ENCODE measurements around the gene TAF4.

Gene TAF4

DNA sequence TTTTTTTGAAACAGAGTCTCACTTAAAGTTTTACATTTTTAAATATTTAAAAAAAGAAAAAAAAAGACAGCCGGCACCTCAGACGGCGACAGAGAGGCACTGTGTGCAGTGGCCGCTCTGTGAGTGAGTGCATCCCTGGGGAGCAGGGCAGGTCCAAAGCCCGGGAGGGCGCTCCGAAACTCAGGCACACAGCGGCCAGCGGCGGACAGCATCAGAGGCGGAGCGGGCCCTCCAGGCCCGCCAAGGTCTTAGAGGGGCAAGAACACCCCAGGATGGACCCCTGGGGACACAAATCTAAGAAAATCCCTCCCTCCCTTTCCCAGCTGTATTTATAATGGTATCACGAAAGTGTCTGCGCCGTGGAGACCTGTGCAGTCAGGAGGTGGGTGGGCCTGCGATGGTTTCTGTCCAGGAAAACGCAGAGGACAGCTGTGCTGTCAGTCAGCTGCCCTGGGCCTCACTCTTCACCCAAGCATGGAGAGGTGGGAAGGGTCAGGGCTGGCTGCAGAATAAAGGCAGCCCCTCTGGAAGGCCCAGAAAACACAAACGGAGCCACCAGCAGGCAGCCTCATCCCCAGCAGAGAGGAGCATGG is 43.8 kb downstream of the TAF4 start:
- DNase-seq (ENCODE audit: low spot score) = no peak

DNA sequence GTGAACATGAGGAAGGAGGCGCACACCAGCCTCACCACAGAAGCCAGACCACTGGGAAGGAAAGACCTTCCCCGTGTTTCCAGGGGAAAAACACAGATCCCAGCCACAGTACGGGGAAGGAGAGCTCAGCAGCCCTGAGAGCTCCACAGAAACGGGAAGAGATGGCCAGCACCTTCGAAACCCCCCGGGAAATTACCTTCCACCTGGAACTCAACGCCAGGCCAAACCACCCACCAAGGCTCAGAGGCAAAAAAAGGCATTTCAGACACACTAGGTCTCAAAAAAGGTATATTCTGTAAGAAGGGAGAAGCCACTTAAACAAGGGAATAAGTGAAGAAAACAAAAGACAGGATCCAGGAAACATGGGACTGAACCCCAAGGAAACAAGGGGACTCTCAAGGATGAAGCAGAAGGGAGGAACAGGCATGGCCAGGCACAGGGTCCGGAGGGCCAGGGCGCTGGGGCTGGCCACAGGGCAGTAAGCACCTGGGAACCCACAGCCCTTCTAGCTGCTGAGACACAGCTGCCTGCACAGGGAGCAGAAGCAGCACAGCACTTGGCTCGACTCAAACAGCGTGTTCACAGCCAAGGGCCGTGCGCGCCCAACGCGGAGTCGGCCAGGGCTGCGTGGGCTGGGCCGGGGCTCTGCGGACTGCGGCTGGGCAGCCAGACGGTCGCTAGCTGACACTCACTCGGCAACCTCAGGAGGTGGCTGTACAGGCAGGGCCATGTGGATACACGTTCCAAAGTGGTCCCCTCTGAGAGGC is 44.6 kb downstream of the TAF4 start:
- no peak for DNase-seq (ENCODE audit: low spot score)

DNA sequence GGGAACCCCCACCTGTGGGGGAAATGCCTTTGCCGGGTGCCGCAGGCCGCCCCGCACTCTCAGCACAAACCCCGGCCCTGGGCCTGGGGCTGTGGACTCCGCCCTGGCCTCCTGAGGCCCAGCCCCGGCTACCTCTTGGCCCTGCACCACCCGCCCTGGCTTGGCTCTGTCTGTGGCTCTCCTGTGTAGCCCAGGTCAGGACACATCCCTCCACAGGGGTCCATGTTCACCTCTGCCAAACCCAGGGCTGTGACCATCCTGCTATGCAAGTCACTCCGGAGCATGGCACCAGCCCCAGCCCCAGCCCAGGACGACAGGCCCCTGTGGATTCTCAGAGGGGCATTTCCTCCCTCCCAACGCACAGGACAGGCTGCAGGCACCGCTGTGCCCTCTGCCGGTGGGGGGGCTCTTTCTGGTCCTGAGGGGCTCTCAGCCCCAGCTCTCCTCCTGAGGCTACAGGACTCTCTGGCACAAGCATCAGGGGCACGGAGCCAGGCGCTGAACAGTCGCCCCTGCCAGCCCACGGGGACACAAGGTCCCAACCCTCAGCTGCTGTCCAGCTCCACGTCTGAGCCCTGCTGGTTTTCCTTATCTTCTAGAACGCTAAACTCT is 45.7 kb downstream of the TAF4 start:
- DNase-seq (ENCODE audit: low spot score) = no peak

DNA sequence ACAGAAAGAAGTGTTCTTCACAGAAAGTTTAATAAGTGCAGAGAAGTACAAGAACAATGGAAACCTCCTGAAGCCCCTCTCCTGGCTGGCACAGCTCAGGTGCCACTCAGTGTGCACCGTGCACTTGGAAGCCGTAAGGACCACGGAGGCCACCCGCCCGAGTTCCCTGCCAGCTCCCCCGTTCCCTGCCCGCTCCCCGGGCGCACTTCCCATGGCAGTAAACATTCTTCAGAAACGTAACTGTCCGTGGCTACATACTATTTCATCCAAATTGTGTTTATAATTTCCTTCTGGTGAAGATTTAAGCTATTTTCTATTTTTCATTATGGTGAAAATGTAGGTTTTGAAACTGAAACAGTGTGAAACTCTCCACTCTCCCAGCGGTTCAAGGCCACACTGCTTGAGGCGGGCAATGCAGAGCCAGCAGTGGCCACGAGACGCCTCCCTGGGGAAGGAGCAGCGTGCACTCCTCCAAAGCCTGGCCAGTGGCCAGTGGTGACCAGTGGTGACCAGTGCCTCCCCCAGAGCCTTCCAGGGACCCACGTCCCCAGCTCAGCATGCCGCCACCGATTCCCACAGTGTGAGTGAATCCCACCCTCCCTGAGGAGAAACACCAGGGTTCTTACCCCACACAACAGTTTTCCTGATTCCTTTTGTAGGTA is 46.4 kb downstream of the TAF4 start:
- DNase-seq (ENCODE audit: low spot score) = no peak

DNA sequence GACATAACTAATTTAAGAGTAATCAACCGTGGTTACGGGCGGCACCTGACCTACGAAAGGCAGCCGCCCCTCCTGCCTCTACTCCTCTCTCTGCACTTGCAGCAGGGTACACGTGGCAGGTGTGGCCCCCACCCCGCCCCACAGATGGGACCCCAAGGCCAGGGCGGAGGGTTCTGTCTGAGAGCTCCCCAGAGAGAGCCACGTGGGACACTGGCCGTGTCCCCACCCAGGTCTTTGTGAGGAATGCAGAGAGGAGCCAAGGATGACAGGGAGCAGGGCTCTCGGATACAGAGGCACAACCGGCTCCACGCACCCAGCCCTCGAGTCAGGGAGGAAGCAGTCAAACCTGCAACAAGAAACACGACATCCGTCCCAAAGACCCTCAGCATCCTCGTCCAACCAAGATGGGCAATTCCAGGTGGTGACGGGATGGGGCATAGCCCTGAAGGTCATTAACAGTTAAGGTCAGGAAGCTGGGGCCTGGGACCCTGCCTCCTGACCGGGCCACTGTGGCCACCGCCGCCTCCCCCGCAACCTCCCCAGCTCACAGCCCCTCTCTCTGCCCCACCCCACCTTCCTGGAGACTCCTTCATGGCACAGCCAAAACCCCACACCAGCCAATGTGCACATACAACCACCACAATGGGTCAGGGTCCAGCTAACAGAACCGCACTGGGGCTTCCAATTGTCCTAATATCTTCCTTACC is 47.1 kb downstream of the TAF4 start:
- no peak for DNase-seq (ENCODE audit: low spot score)

DNA sequence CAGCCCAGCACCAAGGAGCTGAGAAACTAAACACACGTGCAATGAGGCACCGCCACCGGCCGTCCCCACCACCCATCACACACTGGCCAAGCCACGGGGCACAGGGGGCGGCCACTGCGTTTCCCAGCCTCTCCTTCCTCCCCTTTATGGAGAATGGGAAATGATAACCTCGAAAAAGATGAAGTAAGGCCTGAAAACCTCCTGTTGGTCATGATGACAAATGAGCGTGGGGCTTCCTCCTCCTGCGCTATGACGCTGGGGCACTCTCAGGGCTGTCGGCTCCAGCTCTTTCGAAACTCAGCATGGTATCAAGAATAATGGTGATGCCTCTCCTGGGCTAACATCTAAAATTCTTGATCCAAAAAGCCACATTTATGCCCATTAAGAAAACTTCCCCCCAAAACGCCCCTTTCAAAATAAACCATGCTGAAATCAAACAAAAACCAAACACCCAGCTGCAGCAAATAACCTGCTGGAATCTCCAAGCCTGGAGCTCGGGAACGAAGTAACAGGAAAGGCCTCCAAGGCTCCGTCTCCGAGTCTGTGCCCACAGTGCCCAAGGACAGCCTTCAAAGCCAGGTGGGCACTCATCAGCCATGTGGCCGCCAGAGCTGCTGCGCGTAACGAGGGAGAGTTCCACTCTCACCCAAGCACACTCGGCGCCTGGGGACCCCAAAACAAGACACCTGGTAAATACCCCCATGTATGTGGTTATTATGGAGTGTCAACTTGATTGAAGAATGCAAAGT is 50.0 kb downstream of the TAF4 start:
- DNase-seq (ENCODE audit: low spot score) = no peak

DNA sequence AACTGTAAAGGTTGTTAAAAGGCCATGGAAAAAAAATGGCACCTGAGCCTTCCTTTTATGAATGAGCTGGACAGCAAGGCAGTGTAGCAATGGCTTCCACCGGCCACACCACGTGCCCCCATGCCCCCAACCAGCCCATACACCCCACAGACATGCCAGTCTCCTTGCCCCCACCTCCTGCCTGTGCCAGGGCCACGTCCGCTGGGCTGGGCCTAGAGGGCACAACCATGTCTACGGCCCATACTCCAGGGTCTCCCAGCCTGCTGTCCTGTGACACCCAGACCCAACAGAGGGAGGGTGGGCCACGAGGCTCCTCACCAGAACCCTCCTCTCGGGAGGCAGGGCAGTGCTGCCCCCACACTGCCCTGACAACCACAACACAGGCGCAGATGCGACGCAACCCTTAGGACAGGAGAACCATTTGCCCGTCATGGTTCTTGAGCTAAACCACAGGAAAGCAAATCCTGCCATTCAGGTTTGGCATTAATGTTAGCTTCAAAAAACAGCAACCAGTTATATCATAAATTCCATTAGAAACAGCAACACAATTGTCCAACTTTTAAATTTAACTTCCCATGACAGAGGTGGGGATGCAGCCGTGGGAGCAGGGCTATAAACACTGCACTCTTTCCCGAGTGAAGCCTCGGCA is 50.7 kb downstream of the TAF4 start:
- no peak for DNase-seq (ENCODE audit: low spot score)

DNA sequence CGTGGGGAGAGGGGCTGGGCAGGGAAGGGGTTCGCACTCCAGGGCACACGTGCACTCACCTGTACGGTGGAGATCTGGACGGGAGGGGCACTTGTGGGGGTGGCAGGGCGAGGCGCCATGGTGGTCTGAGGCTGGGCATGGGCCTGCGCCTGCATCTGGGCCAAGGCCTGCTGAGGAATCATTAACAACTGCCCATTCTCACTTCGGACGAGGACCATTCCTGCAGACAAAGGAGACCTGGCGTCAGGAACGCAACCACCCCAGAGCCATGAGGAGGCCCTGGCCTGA is 51.2 kb downstream of the TAF4 start:
- no peak for DNase-seq (ENCODE audit: low spot score)

DNA sequence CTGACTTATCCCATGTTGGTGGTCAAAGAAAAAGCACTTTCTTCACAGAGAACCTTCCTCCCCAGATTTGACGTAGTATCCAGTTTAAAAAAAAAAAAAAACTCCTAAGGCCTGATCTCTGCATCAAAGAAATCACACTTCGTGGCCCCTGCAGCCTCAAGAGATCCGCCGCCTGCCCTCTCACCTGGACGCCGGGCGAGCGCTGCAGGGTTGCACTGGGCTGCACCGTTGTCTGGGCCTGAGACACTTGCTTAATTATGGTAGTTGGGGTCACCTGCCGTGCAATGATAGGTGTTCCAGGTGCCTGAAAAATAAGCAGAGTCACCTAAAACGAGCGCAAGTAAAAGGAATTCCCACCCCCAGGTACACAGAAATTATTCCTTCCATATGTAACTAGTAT is 53.0 kb downstream of the TAF4 start:
- DNase-seq (ENCODE audit: low spot score) = no peak

DNA sequence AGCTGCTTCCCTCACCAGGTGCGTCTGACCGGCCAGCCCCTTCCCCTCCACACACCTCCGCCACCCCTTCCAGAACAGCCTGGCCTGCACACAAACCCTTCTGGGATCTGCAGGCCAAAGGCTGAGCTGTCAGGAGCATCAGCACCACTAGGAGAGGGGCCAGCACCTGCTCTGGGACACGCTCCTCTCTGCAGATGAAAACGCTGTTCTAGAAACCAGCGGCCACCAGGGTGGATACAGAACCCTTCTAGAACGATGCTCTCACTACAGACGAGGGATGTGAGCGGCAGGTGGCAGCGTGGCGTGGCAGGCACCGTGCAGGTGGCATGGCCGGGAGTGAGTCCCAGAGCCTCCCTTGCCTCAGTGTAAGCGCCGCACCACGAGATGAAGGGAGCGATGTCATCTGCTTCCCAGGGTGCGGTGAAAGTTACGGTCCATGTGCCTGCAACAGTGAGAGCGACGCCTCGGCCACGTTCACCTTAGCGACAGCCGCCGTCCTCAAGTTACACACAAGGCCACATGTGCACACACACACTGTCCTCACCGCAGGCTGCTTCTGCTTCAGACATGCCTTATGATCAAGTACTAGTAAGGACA is 53.6 kb downstream of the TAF4 start:
- DNase-seq (ENCODE audit: low spot score) = no peak

DNA sequence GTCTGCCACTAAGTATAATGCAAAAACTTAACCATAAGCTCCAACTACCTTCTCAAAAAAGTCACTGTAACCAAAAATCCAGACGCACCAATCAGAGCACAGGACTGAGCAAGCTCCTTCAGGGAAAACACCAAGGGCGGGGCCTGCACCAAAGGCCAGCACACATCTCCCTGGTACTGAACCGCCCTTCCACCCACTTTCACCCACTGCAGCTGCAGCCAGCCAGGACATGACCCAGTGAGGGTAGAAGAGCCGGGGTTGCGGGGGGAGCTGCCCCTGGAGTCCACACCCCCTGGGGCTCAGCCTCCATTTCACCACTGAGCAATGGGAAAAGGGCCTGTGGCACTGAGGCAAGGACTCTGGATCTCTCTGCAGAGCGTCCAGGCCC is 54.3 kb downstream of the TAF4 start:
- no peak for DNase-seq (ENCODE audit: low spot score)

DNA sequence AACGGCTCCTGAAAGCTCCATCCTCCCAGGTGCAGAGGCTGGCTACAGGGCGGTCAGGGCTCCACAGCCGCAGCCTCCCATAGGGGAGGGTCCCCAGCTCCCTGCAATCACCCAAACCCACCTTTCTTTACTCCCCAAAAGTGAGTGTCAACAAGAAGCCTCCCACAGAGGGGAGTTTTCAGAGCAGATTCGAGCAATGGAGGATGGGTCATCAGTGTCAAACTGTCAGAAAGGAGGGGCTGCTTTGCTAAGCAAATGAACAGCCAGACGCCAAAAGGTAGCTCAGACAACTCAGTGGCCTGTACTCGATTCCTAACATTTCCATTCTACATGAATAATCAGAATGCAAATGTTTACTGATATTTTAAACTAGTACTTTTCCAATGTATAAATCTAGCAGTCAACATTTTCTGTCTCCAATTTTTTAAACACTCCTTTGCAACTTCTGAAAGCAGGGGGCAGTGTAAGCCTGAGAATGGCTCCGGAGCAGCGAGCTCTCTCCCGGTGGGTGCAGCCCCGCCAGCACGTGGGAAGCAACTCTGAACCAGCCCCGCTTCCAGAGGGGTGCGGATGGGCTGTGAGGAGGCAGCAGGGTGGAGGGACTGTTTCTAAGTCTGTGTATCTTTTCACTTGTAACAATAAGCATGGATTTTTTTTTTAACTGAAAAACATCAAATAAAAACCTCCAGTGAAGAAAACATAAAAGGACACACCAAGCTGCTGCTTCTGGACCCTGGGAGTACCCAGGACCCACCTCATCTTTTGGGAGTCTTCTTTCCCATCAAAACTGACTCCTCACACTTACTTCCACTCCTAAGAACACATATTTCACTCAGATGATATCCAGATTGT is 54.9 kb downstream of the TAF4 start:
- peak; percentile 63 for DNase-seq (ENCODE audit: low spot score)

DNA sequence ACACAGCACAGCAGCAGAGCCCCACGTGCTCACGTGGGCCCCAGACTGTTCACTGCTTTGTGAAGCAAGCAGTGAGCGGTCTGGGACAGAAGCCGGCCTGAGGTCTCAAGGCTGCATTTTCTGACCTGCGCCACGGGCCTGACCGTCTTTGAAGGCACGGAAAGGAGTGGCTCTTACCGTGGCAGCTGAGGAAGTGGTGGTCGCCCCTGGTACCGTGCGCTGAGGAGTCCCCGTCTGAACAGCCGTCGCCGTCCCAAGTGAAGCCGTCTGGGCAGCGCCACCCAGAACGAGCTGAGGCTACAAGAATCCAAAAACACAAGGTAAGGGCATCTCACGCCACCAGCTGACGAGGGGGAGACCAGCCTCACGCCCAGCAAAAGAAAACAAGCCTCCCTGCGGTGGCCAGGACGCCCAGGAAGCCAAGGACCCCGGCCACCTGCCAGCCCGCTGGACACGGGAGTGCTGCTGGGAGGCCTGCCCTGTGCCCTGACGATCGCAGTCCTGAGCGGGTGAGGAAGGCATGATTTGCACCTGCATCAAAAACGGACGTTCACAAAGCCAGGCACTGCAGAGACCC is 55.7 kb downstream of the TAF4 start:
- DNase-seq (ENCODE audit: low spot score) = no peak

DNA sequence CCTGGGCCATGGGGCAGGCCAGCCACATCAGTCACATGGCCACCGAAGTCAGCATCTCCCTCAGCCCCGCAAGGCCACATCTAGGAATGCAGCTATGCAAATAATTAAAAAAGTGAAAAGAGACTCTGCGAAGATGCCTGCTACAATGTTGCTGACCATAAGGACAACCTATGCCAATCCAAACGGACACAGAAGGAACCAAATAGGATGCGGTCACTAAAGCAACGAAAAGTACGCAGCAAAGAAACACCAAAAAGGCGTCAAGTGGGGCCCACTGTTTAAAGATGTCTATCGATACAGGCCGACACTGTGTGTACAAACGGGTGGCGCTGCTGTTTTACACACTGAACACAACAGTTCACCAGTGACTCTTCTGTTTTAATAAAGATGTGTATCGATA is 56.4 kb downstream of the TAF4 start:
- no peak for DNase-seq (ENCODE audit: low spot score)

DNA sequence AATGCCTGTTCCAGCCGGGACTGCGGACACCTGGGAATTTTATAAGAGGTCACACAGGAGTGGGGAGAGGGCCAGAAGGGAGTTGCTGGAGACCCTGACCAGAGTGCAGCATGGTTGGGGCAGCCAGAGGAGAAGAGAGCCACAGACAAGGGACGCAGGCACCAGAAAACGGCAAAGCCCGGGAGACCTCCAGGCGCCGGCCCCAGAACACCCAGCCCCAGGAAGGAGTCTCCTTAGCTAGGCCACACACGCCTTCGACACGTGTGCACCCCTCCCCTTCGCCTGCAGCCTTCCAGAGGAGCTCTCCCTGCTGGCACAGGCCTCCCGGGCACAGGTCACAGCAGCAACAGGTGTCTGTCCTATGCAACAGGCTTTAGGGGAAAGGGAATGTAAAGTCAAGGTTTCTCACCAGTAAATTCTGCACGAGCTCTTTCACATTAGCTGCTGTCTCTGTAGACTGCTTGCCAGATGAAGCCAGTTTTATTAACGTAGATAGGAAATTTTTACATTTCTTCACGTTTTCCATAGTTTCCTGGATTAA is 57.0 kb downstream of the TAF4 start:
- no peak for DNase-seq (ENCODE audit: low spot score)

DNA sequence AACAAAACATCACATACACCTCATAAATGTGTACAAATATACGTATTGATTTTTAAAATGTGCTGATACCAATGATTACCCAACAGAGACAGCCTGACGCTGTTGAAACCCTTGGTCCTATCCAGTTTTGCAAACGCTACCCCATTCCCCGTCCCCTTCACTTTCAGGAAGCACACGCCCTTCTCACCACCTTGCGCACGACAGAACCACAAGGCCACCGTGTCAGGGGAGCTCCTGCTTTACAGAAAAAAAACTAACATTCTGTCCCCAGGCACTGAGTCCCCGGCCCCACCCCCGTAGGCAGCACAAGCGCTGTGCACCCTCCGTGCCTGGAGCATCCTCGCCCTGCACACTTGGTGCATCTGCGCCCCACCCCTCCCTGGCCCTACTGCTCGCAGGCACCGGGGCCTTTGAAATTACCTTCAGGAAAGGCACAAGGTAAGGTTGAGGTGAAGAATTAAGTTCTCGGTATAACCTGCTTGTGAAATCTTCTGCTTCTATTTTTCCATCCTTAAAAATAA is 58.5 kb downstream of the TAF4 start:
- DNase-seq (ENCODE audit: low spot score) = no peak

DNA sequence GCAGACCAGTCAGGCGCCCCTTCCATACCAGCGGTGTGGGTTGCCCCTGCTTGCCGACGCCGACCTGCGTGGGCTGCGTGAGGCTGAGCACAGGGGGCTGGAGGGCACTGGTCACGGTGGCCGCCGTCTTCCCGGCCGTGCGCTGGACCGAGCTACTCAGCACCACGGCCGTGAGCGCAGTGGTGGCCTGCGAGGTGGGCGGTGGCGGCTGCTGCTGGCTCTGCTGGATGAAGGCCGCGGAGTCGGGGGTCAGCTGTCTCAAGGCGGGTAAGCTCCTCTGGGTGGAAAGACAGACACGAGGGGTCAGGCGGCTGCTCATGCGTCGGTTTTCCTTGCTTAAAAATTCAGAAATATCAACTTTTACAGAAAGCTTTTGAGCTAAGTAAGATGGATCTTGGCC is 59.2 kb downstream of the TAF4 start:
- DNase-seq (ENCODE audit: low spot score) = no peak

DNA sequence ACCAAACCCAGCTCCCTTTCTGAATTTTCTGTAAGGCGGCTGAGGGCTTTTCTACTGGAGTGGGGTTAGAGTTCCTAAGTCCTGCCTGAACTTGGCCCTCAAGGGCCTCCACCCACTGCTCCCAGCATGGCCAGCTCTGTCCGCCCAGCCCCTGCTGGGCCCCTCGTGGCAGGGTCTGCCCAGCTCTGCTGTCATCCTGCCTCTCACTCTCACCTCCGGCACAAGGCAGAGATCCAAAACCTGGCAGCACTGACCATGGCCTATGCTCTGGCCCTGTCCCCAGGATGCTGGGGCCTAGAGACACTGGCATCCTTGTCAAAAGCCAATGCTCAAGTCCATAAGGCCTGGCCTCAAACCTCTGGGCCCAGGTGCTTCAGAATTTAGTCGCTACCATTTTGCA is 61.1 kb downstream of the TAF4 start:
- no peak for DNase-seq (ENCODE audit: low spot score)

Measured in hematopoietic multipotent progenitor cell treated with erythropoietin and hydrocortisone succinate and interleukin-3 and kit ligand, for 17 days (in vitro differentiated cells).